Trophoblast cell (in vitro differentiated cells and primary cell): ENCODE measurements around the gene ZNF609.
"Not testable (repeated sequence)": the region's sequence is repeated elsewhere in the genome, so short reads cannot be mapped to it uniquely, and the experiment has no call there.

Source experiments
- DNase-seq, 2 donors: peaks; one replicate each; pipeline ENCODE4 v3.0.0-alpha.2; 2016
- H2AFZ ChIP-seq: 2 replicates; pipeline ENCODE4 v1.6.1; 2013; ENCODE audit warnings: low read length, moderate library complexity, mild to moderate bottlenecking; ENCODE audit not compliant: insufficient read depth, poor library complexity
- H2AK5ac ChIP-seq: 2 replicates; pipeline ENCODE4 v1.6.1; 2013; ENCODE audit warnings: mild to moderate bottlenecking, low read length
- H2BK120ac ChIP-seq: 2 replicates; pipeline ENCODE4 v1.6.1; 2013; ENCODE audit warnings: low read length, mild to moderate bottlenecking, moderate library complexity; ENCODE audit not compliant: insufficient read depth, poor library complexity
- H2BK12ac ChIP-seq: 2 replicates; pipeline ENCODE4 v1.6.1; 2013; ENCODE audit warnings: mild to moderate bottlenecking, low read length, moderate library complexity
- H2BK5ac ChIP-seq: 2 replicates; pipeline ENCODE4 v1.6.1; 2013; ENCODE audit warnings: low read length, low read depth, moderate library complexity, mild to moderate bottlenecking; ENCODE audit not compliant: poor library complexity
- H3K14ac ChIP-seq: 2 replicates; pipeline ENCODE4 v1.6.1; 2013; ENCODE audit warnings: mild to moderate bottlenecking, low read length
- H3K18ac ChIP-seq: 2 replicates; pipeline ENCODE4 v1.6.1; 2013; ENCODE audit warnings: mild to moderate bottlenecking, low read length
- H3K23ac ChIP-seq: 2 replicates; pipeline ENCODE4 v1.6.1; 2013; ENCODE audit warnings: low read length
- H3K27ac ChIP-seq: 2 replicates; pipeline ENCODE4 v1.5.1; 2013; ENCODE audit warnings: low read depth, mild to moderate bottlenecking, inconsistent platforms, low read length, moderate library complexity
- H3K27me3 ChIP-seq: 2 replicates; pipeline ENCODE4 v1.6.1; 2013; ENCODE audit warnings: inconsistent platforms, mild to moderate bottlenecking, low read length, moderate library complexity; ENCODE audit not compliant: insufficient read depth
- H3K36me3 ChIP-seq, 2 experiments: 1 replicate in 1 of 2; 2 replicates in 1 of 2; pipeline ENCODE4 v1.6.1; 2013; ENCODE audit warnings: low read length in 2 of 2, mild to moderate bottlenecking in 2 of 2, moderate library complexity in 1 of 2; ENCODE audit not compliant: insufficient read depth in 2 of 2, control insufficient read depth in 1 of 2
- H3K4ac ChIP-seq: 2 replicates; pipeline ENCODE4 v1.6.1; 2013; ENCODE audit warnings: low read depth, mild to moderate bottlenecking, low read length, moderate library complexity
- H3K4me1 ChIP-seq, 2 experiments: 1 replicate in 1 of 2; 2 replicates in 1 of 2; pipeline ENCODE4 v1.6.1; 2013; ENCODE audit warnings: low read length in 2 of 2, mild to moderate bottlenecking in 2 of 2, moderate library complexity in 1 of 2; ENCODE audit not compliant: insufficient read depth in 2 of 2, control insufficient read depth in 1 of 2
- H3K4me2 ChIP-seq: 2 replicates; pipeline ENCODE4 v1.6.1; 2013; ENCODE audit warnings: inconsistent platforms, mild to moderate bottlenecking, low read length, moderate library complexity
- H3K4me3 ChIP-seq: 2 replicates; pipeline ENCODE4 v1.5.1; 2013; ENCODE audit warnings: mild to moderate bottlenecking, low read depth, low read length, inconsistent platforms
- H3K79me1 ChIP-seq: one replicate; pipeline ENCODE4 v1.6.1; 2013; ENCODE audit warnings: low read length
- H3K79me2 ChIP-seq: 2 replicates; pipeline ENCODE4 v1.6.1; 2013; ENCODE audit warnings: low read length, mild to moderate bottlenecking; ENCODE audit not compliant: control insufficient read depth, insufficient read depth, poor library complexity
- H3K9ac ChIP-seq: 2 replicates; pipeline ENCODE4 v1.6.1; 2013; ENCODE audit warnings: mild to moderate bottlenecking, low read length
- H3K9me3 ChIP-seq: 2 replicates; pipeline ENCODE4 v1.6.1; 2013; ENCODE audit warnings: low read depth, mild to moderate bottlenecking, control low read depth, inconsistent platforms, low read length; ENCODE audit not compliant: insufficient read depth
- H4K12ac ChIP-seq: 2 replicates; pipeline ENCODE4 v1.6.1; 2013; ENCODE audit warnings: low read depth, mild to moderate bottlenecking, low read length, moderate library complexity
- H4K8ac ChIP-seq: 2 replicates; pipeline ENCODE4 v1.6.1; 2013; ENCODE audit warnings: low read depth, mild to moderate bottlenecking, low read length, moderate library complexity
- H4K91ac ChIP-seq: one replicate; pipeline ENCODE4 v1.6.1; 2013; ENCODE audit warnings: low read depth, mild to moderate bottlenecking, low read length, moderate library complexity
- WGBS: extraction: QIAGEN DNeasy Blood & Tissue Kit; methylation state at CpG from one replicate; pipeline ENCODE4 v1.1.7; 2013; ENCODE audit warnings: missing lambda C conversion rate; ENCODE audit not compliant: insufficient read length, insufficient coverage; ENCODE audit errors: extremely low coverage; 5-methylcytosine and 5-hydroxymethylcytosine counted together

The ZNF609 gene

GRCh38 chr15:64629063-64629462 is 168.7 kb downstream of the ZNF609 start:
- Histone ChIP-seq H4K12ac (no peak overlapping the region), H3K4ac (no peak overlapping the region), H3K79me1 (no peaks in the 10 kb centered on the region), H3K4me1 (peaks cover 0 to 1% of the 10 kb centered on the region in 2 experiments), H2BK5ac (no peak overlapping the region), H3K36me3 (peaks cover 5 to 7% of the 10 kb centered on the region in 2 experiments), H3K18ac (no peak overlapping the region), H3K9me3 (no peaks in the 10 kb centered on the region), H4K91ac (no peak overlapping the region), H2AK5ac (no peak overlapping the region), H3K23ac (no peak overlapping the region), H4K8ac (no peak overlapping the region), H3K27ac (no peak overlapping the region), H2BK120ac (no peak overlapping the region), H3K79me2 (peaks cover 1% of the 10 kb centered on the region), H3K14ac (no peak overlapping the region), H2AFZ (no peak overlapping the region), H3K4me2 (no peak overlapping the region), H3K27me3 (no peaks in the 10 kb centered on the region), H2BK12ac (no peak overlapping the region), H3K4me3 (no peak overlapping the region), H3K9ac (no peak overlapping the region)
- WGBS, result no CpG with 5 or more reads among the region's 2 CpGs
- DNase-seq, result peak in 1 of 2 donors; percentile 8

GRCh38 chr15:64630396-64631107 is 170.2 kb downstream of the ZNF609 start:
- Histone ChIP-seq H4K12ac (no peak overlapping the region), H3K27me3 (no peaks in the 10 kb centered on the region), H4K8ac (no peak overlapping the region), H3K27ac (no peak overlapping the region), H3K9ac (no peak overlapping the region), H3K79me1 (no peaks in the 10 kb centered on the region), H3K4me3 (no peak overlapping the region), H3K36me3 (peaks cover 5 to 7% of the 10 kb centered on the region in 2 experiments), H2AFZ (no peak overlapping the region), H3K23ac (no peak overlapping the region), H3K18ac (no peak overlapping the region), H3K9me3 (no peaks in the 10 kb centered on the region), H4K91ac (no peak overlapping the region), H3K4me1 (peaks cover 4 to 7% of the 10 kb centered on the region in 2 experiments), H2AK5ac (no peak overlapping the region), H3K4ac (no peak overlapping the region), H3K79me2 (peaks cover 1% of the 10 kb centered on the region), H3K4me2 (no peak overlapping the region), H2BK120ac (no peak overlapping the region), H2BK5ac (no peak overlapping the region), H3K14ac (no peak overlapping the region), H2BK12ac (no peak overlapping the region)
- DNase-seq, result peak in 1 of 2 donors; percentile 7
- WGBS, result no CpG with 5 or more reads among the region's 3 CpGs

GRCh38 chr15:64632639-64633038 is 172.3 kb downstream of the ZNF609 start:
- H4K91ac ChIP-seq, H3K4ac ChIP-seq, H4K8ac ChIP-seq, H3K18ac ChIP-seq, H3K27ac ChIP-seq, H3K14ac ChIP-seq, H2BK120ac ChIP-seq, H2AK5ac ChIP-seq, H4K12ac ChIP-seq, H3K4me1 ChIP-seq, H3K4me3 ChIP-seq, H3K9ac ChIP-seq, H2AFZ ChIP-seq, H3K36me3 ChIP-seq, H3K4me2 ChIP-seq, H3K23ac ChIP-seq, H3K79me1 ChIP-seq, H3K27me3 ChIP-seq, H2BK12ac ChIP-seq, H3K9me3 ChIP-seq, H2BK5ac ChIP-seq, DNase-seq, H3K79me2 ChIP-seq: not testable (repeated sequence)
- WGBS, result no CpG with 5 or more reads among the region's 3 CpGs

GRCh38 chr15:64633332-64633731 is 173.0 kb downstream of the ZNF609 start:
- H3K36me3 ChIP-seq, result peaks cover 4% of the 10 kb centered on the region in 2 experiments
- no peak overlapping the region for H2BK5ac ChIP-seq
- H3K9me3 ChIP-seq, result no peaks in the 10 kb centered on the region
- no peak overlapping the region for H4K12ac ChIP-seq
- H3K79me2 ChIP-seq, result peaks cover 1% of the 10 kb centered on the region
- no peak overlapping the region for H3K4me3 ChIP-seq
- H2AK5ac ChIP-seq, result no peak overlapping the region
- no peak overlapping the region for H2AFZ ChIP-seq
- H4K91ac ChIP-seq, result no peak overlapping the region
- H2BK120ac ChIP-seq, result no peak overlapping the region
- H3K4me2 ChIP-seq, result no peak overlapping the region
- H3K79me1 ChIP-seq, result no peaks in the 10 kb centered on the region
- H3K14ac ChIP-seq, result no peak overlapping the region
- no peaks in the 10 kb centered on the region for H3K27me3 ChIP-seq
- no peak overlapping the region for H3K18ac ChIP-seq
- H3K27ac ChIP-seq, result no peak overlapping the region
- H3K9ac ChIP-seq, result no peak overlapping the region
- DNase-seq, result no peak
- no peak overlapping the region for H3K23ac ChIP-seq
- no peak overlapping the region for H2BK12ac ChIP-seq
- H4K8ac ChIP-seq, result no peak overlapping the region
- peaks cover 4 to 7% of the 10 kb centered on the region in 2 experiments for H3K4me1 ChIP-seq
- no CpG with 5 or more reads among the region's 5 CpGs for WGBS
- peak overlapping the region; percentile 12 for H3K4ac ChIP-seq
